ENCODE measurements around the gene MTA3.

DNA sequence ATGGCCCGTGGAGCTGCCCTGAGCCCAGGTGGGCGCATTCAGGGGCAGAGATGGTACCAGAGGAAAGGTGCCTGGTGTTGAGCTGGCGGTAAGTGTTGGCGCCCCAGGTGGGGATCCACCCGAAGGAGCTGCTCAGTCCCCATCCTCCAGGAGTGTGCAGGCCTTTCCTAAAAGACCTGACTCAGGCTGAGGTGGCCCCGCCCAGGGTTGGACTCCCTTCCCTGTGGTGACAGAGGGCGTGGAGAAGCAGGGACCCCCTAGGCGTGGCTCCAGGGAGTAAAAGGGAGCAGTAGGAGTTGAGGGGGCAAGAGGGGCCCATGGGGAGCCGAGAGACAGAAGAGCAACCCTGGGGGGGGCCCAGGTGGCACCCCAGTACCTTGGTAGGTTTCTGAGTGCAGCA is 193.1 kb downstream of the MTA3 start:
- TF ChIP-seq POLR2AphosphoS5 (IDR thresholded peaks at IDR 0.05; ENCODE audit: borderline replicate concordance, low read depth, low read length) (no peak), EZH2 (IDR thresholded peaks at IDR 0.05) (no peak), FOXP2 (optimal IDR thresholded peaks at IDR 0.05; ENCODE audit: control extremely low read depth, extremely low read length, insufficient read depth) (no peak)
